ENCODE measurements around the gene GGT7.
"Not testable (repeated sequence)": the region's sequence is repeated elsewhere in the genome, so short reads cannot be mapped to it uniquely, and the experiment has no call there.

GGT7 gene

GRCh38 chr20:34881689-34882088 lies 9.0 kb upstream of the GGT7 start:
- H3K4me3 ChIP-seq (ENCODE audit: low read length), result no peak overlapping the region
- DNase-seq (ENCODE audit: low read depth), result no peak
- no peak for TF ChIP-seq CTCF (conservative IDR thresholded peaks at IDR 0.05; ENCODE audit: low read length)

GRCh38 chr20:34880971-34881370 lies 8.3 kb upstream of the GGT7 start:
- DNase-seq (ENCODE audit: low read depth); H3K4me3 ChIP-seq (ENCODE audit: low read length): not testable (repeated sequence)

GRCh38 chr20:34880215-34880850 lies 7.7 kb upstream of the GGT7 start:
- H3K4me3 ChIP-seq (ENCODE audit: low read length), result no peak overlapping the region
- no peak for TF ChIP-seq CTCF (conservative IDR thresholded peaks at IDR 0.05; ENCODE audit: low read length)
- DNase-seq (ENCODE audit: low read depth), result no peak

- TF ChIP-seq CTCF (conservative IDR thresholded peaks at IDR 0.05; ENCODE audit: low read length), result no peak
- peak within 1 kb of the TSS; percentile 82 for H3K4me3 ChIP-seq (ENCODE audit: low read length)
- DNase-seq (ENCODE audit: low read depth), result no peak
These were observed 4.0 kb upstream of the GGT7 start, which contains the start of gene ACSS2 for GRCh38 chr20:34876406-34877282. TSS of gene ACSS2 (plus strand) at chr20:34876612. CDS start at chr20:34876646, 34 bp downstream.

GRCh38 chr20:34875642-34876405 lies 3.2 kb upstream of the GGT7 start:
- TF ChIP-seq CTCF (conservative IDR thresholded peaks at IDR 0.05; ENCODE audit: low read length), result peak; percentile 28
- peak; percentile 99 for DNase-seq (ENCODE audit: low read depth)
- H3K4me3 ChIP-seq (ENCODE audit: low read length), result peak overlapping the region; percentile 82

- DNase-seq (ENCODE audit: low read depth), result peak; percentile 87
- TF ChIP-seq CTCF (conservative IDR thresholded peaks at IDR 0.05; ENCODE audit: low read length), result peak; percentile 99
- no peak overlapping the region for H3K4me3 ChIP-seq (ENCODE audit: low read length)
These were observed 1.5 kb upstream of the GGT7 start for GRCh38 chr20:34874094-34874654.

GRCh38 chr20:34873583-34874093 lies 982 bp upstream of the GGT7 start:
- DNase-seq (ENCODE audit: low read depth), result no peak
- no peak for TF ChIP-seq CTCF (conservative IDR thresholded peaks at IDR 0.05; ENCODE audit: low read length)
- H3K4me3 ChIP-seq (ENCODE audit: low read length), result peak overlapping the region; percentile 85

All from AG10803 (cell line).